ENCODE measurements around the gene FAM76A.
"Not testable (repeated sequence)": the region's sequence is repeated elsewhere in the genome, so short reads cannot be mapped to it uniquely, and the experiment has no call there.

Gene FAM76A

DNA sequence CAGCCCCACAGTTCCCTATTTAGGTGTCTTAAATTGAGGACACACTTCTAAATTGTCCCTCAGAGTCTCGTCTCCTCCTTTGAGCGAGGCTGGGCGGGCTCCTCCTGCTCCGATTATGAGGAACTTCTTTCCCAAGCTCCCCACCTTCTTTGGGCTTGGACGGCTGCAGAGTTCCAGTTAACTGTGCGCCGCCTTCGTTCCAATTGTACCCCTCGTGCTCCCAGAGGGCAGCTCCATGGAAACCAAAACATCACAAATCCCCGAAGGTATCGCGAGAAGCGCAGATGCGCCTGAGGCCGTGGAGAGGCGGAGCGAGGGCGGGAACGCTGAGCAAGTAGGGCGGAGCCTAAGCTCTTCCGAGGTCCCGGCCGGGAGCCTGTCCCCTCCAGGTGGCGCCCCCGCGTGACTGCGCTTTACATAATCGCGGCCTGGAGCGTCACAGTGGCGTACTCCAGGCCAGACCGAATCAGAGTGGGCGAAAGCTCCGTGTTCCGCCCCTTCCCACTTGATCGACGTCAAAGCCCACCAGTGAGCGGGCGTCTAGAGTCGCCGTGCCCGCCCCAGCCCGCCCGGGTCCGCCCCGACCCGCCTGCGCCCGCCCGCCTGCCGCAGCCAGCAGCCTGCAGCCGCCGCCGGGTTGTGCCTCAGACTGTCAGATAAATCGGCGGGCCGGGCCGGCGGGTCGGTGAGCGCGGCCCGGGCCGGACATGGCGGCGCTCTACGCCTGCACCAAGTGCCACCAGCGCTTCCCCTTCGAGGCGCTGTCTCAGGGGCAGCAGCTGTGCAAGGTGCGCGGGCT, at the start of gene FAM76A:
FAM76A (plus strand) TSS at position 588 of the 799 bp plus-strand sequence; CDS start at position 708, 120 bp downstream.
- peak; percentile 96 to 99 (median 98) for DNase-seq (ENCODE audit: low read depth in 4 of 4, low spot score in 1 of 4)

DNA sequence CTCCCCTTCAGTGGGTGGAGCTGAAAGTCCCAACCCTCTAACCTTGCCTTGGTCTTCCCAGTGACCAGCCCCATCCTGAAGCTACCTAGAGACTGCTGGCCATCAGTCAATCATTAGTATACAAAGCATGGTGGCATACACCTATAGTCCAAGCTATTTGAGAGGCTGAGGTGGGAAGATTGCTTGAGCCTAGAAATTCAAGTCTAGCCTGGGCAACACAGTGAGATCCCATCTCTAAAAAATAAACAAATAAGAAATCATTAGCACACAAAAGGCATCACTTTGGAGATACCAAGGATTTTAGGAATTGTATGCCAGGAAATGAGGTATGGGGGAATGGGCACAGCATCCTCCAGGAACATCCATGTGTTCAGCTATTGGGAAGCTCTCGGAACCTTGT, 49.4 kb upstream of the FAM76A start:
- DNase-seq (ENCODE audit: low read depth in 4 of 4, low spot score in 1 of 4) = no peak

DNA sequence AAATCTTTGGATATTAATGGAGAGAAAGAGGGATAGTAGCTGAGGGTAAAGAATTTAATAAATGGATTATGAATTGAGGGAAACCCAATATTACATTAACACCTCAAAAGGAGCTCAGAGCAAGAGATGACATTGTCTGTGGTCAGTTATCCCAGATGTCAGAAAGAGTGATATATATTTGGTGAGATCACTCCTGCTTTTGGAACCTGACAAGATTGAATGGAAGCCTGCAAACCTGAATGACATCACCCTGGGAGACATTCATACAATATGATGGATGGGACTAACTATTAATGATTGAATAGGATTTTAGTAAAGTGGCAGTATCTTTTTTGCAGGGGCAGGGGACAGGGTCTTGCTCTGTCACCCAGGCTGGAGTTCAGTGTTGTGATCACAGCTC, 47.0 kb upstream of the FAM76A start:
- DNase-seq (ENCODE audit: low read depth in 4 of 4, low spot score in 1 of 4) = no peak

DNA sequence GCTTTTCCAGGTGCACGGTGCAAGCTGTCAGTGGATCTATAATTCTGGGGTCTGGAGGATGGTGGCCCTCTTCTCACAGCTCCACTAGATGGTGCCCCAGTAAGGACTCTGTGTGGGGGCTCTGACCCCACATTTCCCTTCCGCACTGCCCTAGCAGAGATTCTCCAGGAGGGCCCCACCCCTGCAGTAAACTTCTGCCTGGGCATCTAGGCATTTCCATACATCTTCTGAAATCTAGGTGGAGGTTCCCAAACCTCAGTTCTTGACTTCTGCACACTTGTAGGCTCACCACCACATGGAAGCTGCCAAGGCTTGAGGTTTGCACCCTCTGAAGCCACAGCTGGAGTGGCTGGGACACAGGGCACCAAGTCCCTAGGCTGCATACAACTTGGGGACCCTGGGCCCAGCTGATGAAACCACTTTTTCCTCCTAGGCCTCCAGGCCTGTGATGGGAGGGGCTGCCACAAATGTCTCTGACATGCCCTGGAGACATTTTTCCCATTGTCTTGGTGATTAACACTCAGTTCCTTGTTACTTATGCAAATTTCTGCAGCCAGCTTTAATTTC, 45.5 kb upstream of the FAM76A start:
- not testable (repeated sequence) for DNase-seq (ENCODE audit: low read depth in 4 of 4, low spot score in 1 of 4)

DNA sequence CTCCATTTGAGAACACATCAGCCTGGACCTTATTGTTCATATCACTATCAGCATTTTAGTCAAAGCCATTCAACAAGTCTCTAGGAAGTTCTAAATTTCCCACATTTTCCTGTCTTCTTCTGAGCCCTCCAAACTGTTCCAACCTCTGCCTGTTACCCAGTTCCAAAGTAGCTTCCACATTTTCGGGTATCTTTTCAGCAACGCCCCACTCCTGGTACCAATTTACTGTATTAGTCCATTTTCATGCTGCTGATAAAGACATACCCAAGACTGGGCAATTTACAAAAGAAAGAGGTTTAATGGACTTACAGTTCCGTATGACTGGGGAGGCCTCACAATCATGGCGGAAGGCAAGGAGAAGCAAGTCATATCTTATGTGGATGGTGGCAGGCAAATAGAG, 44.2 kb upstream of the FAM76A start:
- not testable (repeated sequence) for DNase-seq (ENCODE audit: low read depth in 4 of 4, low spot score in 1 of 4)

DNA sequence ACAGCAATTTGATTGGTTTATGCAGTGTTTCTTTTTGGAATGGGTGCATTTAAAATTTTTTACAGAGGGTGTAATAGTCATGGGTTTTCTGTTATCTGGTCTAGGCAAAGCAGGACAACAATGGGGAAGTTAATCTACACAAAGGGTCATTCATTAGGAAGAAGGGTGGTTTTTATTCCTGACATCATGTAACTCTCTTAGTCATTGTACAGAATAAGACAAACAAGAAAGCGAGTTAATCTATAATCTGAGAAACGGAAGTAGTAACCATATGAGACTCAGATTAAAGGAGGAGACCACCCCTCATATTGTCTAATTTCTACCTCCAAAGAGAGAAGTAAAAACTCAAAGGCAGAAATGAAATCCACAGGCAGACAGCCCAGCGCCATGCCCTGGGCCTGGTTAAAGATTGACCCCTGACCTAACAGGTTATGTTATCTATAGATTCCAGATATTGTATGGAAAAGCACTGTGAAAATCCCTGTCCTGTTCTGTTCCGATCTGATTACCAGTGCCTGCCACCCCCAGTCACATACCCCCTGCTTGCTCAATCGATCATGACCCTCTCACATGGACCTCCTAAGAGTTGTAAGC, 43.3 kb upstream of the FAM76A start:
- no peak for DNase-seq (ENCODE audit: low read depth in 4 of 4, low spot score in 1 of 4)

DNA sequence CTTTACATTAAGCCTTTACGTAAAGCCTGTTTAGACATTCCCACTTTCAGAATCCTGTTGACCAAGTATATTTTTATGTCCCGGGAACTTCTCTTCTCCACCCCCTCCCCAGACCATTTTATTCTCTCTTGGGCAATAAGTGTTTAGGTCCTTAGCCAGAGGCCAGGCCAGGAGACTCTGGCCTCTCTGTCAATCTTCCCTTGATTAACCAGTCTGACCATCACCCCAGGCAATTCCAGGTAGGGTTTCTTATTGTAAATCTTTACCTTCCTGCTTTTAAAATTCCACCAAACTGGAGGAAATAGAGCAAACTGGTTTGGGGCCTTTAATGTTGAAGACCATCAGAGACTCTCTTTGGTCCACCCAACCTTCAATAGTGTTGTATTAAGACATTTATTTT, 41.6 kb upstream of the FAM76A start:
- no peak for DNase-seq (ENCODE audit: low read depth in 4 of 4, low spot score in 1 of 4)

DNA sequence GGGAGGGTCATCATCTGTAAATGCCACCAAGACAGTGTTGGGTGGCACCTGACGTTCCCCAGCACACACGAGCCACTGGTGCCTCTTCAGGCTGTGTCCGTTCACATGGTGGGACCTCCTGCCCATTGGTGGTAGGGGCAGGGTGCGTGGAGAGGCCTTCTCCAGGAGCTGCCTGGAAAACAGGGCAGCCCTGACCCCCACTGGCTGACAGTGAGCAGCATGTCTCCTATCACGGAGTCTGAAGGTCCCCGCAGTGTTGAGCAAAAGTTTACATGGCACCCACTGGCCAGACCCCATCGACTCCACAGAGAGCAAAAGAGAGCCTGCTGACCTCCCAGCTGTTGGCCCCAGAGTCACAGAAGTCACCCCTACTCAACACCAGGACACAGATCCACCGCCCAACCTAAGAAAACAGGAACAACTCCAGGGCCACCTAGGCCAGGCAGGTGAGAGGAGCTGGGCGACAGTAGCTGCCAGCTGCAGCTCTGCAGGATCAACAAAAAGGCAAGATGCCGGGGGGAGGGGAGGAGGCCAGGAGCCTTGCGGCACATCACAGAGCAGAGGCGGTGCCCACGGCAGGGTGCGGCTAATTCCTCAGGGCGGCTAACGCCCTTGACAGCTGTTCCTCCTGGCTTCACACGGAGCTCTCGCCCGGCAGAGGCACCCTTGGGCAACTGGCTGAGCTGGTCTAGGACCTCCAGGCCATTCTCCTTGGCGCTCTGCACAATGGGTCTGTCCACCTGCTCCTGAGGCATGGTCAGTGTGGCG, 39.4 kb upstream of the FAM76A start:
- DNase-seq (ENCODE audit: low read depth in 4 of 4, low spot score in 1 of 4) = no peak

DNA sequence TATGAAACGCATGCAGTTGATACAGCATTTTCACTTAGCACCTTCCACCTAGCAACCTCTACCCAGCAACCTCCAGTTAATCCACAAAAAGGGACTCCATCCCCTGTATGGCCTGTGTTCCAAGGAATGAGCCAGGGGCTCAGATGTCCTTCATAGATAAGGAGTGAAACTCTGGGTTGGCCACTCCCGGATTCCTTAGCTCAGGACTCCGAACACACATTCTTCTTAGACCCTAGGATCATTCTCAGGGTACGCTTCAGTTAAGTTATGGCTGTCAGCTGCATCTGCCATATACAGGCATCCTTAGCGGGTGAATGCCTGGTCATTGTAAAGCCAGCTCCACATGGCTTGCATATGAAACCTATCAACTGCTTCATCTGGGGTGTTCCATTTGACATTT, 37.9 kb upstream of the FAM76A start:
- DNase-seq (ENCODE audit: low read depth in 4 of 4, low spot score in 1 of 4) = no peak

DNA sequence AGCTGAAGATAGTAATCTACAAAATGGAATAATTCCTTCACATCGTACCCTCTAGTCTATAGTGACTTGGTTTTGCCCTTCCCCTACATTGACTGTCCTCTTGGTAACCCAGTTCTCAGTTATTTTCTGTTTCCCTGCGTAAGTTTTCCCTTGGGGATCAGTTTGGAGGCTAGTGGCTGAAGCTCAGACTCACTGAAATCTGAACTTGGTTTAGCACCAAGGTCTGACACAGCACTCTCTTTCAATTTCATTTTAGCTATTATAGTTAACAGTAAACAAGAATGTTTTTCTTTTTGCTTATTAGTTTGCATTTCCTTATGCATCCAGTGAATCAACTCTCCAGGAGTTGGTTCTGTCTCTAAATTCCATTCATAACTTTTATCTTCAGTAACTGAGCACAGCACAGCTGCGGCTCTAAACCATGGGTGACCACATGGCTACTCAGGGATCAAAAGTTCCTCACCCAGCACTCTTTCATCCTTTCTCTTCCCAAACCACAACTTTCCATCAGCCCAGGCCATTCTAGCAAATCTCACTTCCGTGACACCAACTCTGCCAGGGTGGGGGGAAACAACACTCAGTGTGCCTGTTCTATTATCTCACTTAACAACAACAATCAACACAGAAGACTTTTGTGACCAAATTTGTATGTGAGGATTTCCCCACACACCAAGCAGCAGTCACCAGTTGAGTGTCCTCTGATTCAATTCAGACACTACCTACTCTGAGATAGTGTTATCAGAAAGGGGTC, 36.2 kb upstream of the FAM76A start:
- no peak for DNase-seq (ENCODE audit: low read depth in 4 of 4, low spot score in 1 of 4)

DNA sequence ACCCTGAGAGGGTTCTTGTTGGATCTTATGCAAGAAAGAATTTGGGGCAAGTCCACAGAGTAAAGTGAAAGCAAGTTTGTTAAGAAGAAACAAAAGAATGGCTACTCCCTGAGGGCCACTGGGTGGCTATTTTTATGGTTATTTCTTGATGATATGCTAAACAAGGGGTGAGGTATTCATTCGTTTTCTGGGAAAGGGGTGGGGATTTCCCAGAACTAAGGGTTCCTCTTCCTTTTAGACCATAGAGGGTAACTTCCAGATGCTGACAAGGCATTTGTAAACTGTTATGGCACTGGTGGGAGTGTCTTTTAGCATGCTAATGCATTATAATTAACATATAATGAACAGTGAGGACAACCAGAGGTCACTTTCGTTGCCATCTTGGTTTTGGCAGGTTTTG, 35.6 kb upstream of the FAM76A start:
- no peak for DNase-seq (ENCODE audit: low read depth in 4 of 4, low spot score in 1 of 4)

DNA sequence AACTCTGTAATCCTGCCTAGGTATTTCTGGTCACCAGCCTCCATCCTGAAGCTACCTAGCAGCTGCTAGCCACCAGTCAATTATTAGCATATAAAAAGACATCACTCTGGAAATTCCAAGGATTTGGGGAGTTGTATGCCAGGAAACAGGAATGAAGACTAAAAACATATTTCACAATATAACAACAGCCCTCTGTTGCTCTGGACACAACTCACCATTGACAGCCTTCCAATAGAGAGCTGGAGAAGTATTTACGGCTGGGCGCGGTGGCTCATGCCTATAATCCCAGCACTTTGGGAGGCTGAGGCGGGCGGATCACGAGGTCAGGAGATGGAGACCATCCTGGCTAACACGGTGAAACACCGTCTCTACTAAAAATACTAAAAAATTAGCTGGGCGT, 28.9 kb upstream of the FAM76A start:
- DNase-seq (ENCODE audit: low read depth in 4 of 4, low spot score in 1 of 4) = not testable (repeated sequence)

DNA sequence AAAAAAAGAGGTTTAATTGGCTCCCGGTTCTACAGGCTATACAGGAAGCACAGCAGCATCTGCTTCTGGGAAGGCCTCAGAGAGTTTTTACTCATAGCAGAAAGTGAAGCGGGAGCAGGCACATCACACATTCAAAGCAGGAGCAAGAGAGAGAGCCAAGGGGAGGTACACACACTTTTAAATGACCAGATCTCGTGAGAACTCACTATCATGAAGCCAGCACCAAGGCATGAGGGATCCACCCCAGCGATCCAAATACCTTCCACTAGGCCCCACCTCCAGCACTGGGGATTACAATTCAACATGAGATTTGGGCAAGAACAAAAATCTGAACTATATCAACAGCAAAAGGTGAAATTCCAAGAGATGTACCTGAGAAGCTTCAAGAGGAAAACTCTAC, 20.8 kb upstream of the FAM76A start:
- DNase-seq (ENCODE audit: low read depth in 4 of 4, low spot score in 1 of 4) = no peak

DNA sequence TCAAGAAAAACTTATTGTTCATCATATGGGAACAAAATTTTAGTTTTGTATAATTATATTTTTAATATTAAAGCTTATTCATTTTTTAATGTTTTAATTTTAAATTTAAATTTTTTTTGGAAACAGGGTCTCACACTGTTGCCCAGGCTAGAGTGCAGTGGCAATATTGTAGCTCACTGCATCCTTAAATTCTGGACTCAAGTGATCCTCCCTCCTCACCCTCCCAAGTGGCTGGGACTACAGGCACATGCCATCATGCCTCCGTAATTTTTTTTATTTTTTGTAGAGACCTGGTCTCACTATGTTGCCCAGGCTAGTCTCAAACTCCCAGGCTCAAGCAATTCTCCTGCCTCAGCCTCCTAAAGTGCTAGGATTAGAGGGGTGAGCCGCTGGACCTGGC, 20.2 kb upstream of the FAM76A start:
- DNase-seq (ENCODE audit: low read depth in 4 of 4, low spot score in 1 of 4) = no peak

DNA sequence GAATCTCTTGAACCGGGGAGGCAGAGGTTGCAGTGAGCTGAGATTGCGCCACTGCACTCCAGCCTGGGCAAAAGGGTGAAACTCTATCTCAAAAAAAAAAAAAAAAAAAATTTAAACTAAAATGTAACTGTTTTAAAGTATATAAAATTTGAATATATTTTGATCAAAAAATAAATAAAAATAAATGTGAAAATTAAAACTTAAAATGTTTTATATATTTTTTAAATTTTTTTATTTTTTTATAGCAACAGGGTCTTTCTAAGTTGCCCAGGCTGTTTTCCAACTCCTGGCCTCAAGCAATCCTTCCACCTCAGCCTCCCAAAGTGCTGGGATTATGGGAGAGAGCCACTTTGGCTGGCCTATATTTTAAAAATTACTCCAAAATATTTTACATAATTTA, 15.2 kb upstream of the FAM76A start:
- DNase-seq (ENCODE audit: low read depth in 4 of 4, low spot score in 1 of 4) = no peak

DNA sequence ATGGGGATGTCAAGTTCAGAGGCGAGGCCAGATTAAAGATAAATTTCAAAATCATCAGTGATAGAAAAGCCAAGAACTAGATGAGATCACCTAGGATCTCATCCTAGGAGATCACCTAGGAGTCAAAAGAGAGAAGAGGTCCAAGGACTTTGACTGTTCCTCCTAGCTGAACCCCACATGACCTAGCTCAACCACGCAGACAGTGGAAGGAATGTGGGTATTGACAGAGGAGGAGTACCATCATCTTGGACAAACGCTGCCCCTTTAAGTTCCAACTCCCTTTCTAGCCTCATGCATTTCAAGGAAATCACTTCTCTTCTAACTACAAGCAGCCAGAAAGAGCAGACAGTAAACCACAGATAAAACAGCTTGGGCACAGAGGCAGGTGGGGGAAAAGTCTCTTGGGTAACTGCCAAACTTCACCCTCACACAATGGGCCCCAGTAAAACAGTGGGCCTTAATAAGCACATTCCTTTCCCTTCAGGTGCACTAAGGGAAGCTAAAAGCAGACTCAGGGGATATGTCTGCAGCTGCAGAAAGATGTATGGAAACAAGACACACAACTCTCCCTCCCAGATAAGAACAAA, 12.5 kb upstream of the FAM76A start:
- DNase-seq (ENCODE audit: low read depth in 4 of 4, low spot score in 1 of 4) = no peak

DNA sequence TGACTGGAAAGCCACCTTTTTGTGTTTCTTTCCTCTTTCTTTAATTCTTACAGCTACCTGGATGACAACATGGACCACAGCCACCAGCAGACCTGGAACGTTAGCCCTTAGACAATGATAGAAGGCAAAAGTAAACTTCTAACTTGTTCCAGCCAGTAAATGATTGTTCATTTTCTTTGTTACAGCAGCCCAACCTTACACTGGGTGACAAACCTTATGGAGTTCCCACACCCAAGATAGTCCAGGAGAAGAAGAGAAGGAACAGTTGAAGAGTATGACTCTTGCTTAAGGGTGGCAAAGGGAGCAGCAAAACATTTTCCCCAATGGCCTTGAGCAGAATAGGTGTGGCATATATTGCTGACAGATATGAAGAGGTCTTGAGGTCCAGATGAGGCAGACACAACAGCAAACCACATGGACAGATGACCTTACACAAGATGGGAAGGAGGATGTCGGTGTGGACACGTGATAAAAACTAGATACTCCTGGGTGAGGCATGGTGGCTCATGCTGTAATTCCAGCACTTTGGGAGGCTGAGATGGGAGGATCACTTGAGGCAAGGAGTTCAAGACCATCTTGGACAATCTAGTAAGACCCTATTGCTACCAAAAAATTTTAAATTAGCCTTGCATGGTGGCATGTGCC, 11.8 kb upstream of the FAM76A start:
- no peak for DNase-seq (ENCODE audit: low read depth in 4 of 4, low spot score in 1 of 4)

DNA sequence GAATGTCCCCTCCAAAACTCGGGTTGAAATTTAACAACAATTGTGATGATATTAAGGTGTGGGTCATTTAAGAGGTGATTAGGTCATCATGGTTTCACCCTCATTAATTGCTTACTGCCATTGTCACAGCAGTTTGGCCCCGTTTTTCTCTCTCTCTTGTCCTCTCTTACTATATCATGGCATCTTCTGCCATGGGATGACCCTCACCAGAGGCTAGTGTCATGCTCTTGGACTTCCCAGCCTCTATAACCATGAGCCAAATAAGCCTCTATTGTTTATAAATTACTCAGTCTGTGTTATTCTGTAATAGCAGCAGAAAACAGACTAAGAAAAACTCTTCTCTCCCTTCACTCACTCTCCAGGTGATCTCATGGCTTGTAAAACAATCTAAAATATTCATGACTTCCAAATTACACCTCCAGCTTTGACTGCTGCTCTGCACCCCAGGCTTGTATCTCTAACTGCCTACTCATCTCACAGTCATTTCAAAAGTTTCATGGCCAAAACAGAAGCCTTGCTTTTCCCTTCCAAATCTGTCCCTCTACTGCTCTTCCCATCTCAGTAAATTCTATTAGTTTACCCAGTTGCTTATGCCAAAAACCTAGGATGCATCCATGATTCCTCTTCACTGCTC, 9.4 kb upstream of the FAM76A start:
- DNase-seq (ENCODE audit: low read depth in 4 of 4, low spot score in 1 of 4) = no peak

DNA sequence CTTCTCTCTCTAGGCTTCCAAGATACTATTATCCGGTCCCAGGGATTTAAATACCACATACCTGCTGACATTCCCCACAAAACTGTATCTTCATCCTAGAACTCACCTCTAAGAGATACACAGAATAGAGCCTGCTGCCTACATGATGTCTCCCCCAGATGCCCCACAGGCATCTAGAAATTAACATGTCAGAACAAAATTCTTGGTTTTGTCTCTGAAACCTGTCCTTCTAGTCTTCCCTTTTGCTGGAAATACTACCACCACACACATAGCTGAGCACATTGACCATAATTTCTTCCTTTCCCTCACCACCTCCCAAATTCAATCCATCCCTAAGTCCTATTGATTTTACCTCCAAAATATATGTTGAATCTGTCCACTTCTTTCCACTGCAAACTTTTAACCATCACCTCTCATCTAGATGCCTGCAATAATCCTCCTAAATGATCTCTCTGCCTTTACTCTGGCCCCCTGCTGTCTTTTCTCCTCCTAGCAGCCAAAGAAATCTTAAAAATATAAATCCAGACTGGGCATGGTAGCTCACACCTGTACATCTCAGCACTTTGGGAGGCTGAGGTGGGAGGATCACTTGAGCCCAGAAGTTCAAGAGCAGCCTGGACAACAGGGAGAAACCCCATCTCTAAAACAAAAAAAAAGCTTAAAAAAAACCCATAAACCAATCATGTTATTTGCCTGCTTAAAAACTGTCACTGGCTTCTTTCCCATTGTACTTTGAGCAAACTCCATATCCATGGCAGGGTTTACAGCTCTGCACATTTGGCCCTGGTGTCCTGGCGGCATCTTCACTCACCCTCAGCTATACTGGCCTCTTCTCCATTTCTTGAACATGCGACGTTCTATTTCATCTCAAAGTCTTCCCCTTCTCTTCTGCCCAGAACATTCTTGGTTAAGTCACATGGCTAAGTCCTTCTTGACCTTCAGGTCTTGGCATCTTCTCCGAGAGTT, 6.2 kb upstream of the FAM76A start:
- no peak for DNase-seq (ENCODE audit: low read depth in 4 of 4, low spot score in 1 of 4)
